HG03378 (cell line): ENCODE data around the gene KHSRP.
"Not testable (repeated sequence)": the region's sequence is repeated elsewhere in the genome, so short reads cannot be mapped to it uniquely, and the experiment has no call there.

Experiments
- ATAC-seq: cut with Tn5 transposase; IDR thresholded peaks from one replicate; pipeline ENCODE4 v1.9.1; 2021; ENCODE audit warnings: mild to moderate bottlenecking, moderate library complexity; ENCODE audit not compliant: unreplicated experiment

The KHSRP gene

DNA sequence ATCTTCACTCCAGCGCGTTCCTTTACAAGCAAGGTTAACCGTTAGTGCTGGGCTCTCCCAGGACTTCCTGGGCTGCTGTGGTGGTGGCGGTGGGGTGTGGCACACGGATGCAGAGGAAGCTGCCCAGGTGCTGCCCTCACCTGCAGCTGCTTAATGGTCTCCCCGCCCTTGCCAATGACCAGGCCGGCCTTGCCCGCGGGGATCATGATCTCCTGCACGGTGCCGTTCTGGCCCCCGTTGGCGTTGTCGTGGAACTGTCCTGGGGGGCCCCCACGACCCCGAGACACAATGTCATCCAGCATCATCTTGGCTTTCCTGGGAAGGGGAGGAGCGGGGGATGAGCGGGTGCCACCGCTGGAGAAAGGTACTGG lies 6.1 kb downstream of the KHSRP start:
- ATAC-seq = no peak

DNA sequence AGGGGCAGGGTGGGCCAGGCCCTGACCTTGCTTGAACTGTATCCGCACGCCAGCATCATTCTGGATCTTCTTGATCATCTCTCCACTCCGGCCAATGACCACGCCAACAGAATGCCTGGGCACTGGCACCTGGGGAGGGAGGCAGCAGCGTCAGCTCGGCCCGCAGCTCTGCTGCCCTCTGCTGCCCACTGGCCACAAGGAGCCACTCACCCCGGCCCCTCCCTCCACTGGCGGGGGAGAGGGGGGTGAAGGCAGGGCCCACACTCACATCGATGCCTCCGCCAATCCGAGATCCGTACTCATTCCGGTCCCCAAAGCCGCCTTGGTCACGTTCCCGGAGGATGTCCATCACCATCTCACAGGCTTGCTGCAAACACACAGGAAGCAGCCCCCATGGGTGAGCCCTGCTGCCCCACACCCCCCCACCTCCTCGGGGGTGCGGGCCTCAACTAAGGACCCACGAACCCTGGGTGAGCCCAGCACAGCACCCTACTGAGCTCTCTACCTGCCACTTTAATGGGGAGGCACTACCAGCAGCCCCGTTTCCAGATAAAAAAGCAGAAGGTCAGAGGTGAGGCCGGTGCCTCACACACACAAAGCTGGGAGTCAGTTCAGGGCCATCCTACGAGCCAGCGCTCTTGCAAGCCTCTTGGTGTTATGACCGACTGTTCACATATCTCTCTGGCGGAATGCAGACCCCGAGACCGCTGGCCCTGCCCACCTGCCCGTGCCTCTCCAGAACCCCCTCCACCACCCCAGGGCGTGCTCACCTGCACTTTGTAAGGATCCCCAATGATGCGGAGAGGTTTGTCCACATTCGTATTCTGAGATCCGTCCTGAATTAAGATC lies 6.7 kb downstream of the KHSRP start:
- ATAC-seq = no peak

DNA sequence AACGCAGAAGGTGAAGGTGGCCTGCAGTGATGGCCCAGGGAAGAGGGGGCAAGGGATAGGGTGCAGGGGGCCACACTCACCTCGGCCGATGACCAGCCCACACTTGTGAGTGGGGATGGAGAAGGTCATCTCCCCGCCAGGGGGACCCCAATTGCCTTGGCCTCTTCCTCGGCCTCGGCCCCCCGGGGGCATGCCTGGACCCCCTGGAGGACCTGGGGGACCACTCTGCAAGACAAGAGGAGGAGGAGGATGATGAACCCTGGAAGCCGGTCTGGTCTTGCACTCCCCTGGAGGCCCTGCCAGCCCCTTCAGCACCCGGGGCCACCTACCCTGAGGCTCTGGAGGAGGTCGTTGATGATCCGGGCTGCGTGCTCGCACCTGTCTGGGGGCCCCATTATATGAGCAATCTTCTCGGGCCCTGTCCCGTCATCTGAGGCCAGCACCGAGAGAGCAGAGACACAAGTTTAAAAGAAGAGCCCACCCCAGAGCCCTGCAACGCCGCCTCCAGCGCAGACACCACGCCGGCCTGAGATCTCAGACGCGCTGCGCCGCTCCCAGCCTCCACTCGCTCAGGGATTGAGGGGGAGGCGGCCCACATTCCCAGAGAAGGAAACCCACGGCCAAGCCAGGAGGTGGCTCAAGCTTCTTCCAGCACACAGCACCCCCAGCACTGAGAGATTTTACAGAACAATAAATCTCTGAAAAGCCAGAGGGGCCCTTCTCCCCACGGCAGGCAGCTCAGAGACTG lies 7.8 kb downstream of the KHSRP start:
- ATAC-seq = no peak

DNA sequence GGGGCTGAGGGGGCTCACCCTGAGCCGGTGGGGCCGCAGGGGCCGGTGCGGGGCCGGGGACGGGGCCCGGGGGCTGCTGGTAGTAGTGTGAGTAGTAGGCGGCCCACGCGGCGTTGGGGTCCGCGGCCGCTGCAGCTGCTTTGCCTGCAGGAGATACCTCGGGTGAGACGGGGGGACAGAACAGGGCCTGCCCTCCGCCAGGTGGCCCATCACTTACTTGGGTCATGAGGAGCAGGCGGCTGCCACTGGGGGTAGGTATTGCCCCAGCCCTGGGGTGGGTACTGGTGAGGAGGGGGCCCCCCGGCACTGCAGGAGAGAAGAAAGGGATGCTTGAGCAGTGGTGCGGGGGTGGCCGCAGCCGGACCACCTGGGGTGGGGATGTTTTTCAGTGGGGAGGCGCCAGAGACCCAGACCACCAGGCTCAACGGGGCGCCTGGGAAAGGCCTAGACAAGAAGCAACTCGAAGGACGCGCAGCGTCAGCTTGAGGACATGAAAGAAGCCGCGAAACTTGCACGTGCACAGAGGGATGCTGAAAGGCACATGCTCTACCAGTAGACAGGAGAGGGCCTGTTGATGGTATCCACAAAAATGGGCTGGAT lies 8.9 kb downstream of the KHSRP start:
- no peak for ATAC-seq

DNA sequence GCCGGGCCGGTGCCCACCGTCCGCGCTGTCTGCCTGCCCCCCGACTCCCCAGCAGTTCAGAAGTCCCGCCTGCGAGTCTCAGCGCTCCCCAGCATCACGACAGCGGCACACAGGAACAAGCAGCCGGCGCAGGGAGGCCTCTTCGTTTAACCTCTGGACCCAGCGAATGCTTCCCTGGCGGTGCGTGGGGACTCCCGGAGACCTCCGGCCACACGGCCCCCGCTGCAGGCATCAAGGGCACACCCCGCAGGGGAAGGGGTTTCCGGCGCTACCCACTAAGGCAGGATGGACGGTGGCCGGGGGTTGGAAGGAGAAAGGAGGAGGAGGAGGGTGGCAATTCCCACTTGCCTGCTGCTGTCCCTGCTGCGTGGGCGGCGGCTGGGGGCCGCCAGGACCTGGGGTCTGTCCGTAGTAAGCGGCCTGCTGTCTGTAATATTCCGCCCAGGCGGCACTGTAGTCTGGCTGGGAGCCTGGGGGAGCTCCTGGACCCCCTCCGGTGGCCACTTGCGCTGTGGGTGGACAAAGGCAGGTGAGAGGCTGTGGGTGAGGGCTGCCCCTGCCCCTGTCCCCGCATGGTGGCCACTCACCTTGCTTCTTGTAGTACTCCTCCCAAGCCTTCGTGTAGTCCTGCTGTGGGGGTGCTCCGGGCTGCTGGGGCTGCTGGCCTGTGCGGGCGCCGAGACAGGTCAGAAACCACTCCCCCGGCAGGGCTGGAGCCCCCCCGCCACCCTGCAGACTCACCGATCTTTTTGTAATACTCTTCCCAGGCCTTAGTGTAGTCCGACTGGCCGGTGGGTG lies 9.6 kb downstream of the KHSRP start:
- no peak for ATAC-seq

DNA sequence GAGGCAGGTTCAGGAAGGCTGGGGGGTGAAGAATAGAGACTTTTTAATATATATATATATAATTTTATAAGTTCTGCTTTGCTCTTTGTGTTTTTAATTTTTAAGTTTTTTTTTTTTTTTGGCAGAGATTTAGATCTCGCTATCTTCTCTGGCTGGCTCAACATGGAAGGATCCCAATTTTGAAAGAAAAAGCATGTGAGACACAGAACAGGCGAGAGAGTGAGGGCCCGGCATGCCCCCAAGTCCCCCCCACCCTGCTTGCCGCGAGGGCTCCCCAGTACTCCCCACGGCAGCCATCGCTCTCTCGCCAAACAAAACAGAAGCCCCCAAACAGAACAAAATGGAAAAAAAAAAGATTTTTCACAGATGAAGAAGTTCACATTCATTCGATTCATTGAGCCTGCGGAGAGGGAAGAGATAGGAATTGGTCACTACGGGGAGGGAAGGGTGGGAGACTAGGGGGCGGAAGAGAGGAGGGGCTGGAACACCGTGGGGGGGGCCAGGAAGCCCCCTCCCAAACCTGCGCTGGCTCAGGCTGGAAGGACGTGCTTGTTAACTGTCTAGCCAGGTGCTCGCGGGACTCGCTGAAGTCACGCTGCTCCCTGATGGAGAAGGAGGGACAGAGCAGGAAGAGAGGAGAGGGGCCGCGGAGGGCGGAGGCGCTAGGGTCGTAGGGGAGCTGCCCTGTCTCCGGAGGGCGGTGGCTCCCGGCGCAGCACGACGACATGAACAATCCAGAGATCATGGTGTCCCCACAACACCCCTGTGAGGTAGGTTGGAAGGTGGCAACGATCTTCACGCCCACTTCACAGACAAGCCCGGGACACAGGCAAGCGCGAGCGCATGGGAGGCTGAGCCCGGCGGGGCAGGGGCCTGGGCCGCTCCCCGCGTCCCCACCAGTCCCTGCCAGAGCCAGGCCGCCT lies 10.6 kb downstream of the KHSRP start:
- ATAC-seq = no peak

DNA sequence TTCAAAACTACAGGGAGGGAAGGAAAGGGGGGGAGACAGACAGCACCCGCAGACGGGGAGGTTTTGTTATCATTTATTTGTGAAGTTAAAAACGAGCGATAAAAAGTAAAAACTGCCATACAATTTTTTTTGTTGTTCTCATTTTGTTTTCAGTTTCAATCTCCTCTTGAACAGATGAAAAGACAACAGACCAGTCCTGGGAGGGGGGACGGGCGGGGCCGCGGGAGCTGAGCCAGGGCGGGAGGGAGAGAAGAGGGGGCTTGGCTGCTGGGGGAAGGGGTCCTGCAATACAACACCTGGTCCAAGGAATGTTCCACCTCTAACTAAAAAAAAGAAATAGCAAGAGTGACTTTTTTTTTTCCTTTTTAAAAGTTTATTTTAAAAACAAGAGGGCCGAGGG lies 11.3 kb downstream of the KHSRP start:
- ATAC-seq = no peak

DNA sequence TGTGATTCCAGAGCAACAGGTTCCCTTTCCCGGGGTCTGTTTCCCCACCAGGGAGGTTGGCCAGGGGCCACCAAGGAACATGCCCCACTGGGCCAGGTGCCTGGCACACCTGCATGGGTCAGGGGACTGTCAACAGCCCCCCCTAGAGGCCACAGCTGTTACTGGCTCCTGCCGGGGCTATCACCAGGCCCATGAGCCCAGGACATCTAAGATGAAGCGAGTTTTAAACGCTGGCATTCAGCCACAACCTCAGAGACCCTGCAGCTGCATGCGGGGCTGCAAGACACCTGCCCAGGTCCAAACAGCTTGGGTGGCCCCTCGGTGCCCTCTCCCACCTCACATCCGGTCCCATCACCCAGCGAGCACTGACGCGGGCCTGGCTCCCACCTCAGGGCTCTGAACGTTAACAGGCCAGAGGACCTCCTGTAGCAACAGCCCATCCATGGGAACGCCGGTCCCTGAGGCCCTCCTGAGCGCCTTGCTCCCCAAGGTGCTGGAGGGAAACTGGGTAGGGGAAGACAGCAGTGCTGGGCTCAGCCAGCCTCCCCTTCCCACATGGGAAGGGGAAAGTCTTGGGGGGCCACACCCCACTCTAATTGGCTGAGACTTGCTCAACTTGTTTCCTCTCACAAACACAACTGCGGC lies 12.0 kb downstream of the KHSRP start:
- ATAC-seq = no peak

DNA sequence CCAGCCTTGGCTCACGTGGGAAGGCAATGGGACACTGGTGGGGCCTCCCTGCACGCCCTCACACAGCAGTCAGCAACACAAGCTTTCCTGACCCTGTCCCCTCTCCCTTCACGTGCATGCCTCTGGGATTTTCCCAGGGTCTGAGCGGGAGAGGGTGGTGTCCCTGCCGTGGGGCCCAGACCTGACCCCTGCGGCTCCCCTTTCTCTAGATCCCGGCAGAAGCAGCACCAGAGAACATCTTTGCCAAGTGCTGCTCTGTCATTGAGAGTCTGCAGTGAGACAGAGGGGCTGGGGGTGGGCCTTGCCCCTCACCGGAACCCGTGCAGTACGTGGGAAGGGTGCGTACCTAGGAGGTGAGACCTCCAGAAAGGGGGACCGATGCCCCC lies 12.6 kb downstream of the KHSRP start:
- no peak for ATAC-seq

DNA sequence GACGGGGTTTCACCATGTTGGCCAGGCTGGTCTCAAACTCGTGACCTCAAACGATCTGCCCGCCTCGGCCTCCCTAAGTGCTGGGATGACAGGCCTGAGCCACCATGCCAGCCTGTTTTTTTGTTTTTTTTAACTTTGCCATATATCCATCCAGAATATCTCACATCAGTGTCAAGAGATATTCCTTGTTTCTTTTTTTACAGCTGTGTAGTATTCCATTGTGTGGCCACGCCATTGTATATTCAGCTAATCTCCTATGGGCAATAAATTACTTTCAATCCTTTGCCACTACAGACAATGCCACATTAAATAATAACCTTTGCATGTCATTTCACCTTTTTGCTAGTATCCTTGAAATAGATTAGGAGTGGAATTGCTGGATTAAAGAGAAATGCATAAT lies 15.3 kb downstream of the KHSRP start:
- ATAC-seq = no peak

DNA sequence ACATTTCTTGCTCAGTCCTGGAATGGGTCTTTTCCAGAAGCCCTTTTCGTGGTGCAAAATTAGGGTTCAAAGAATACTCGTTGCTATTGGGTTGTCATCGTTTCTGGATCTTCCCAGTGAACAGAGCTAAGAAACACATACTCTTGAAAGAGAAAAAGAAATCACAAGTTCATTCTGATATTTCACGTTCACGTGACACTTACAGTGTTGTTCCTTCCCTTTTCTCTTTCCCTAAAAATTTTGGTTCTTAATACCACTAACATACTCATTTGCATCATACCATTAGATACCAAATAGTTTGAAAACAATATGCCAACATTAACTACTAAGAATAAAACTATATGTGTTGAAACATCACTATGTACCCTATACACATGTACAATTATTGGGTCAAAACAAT lies 18.2 kb downstream of the KHSRP start:
- no peak for ATAC-seq

DNA sequence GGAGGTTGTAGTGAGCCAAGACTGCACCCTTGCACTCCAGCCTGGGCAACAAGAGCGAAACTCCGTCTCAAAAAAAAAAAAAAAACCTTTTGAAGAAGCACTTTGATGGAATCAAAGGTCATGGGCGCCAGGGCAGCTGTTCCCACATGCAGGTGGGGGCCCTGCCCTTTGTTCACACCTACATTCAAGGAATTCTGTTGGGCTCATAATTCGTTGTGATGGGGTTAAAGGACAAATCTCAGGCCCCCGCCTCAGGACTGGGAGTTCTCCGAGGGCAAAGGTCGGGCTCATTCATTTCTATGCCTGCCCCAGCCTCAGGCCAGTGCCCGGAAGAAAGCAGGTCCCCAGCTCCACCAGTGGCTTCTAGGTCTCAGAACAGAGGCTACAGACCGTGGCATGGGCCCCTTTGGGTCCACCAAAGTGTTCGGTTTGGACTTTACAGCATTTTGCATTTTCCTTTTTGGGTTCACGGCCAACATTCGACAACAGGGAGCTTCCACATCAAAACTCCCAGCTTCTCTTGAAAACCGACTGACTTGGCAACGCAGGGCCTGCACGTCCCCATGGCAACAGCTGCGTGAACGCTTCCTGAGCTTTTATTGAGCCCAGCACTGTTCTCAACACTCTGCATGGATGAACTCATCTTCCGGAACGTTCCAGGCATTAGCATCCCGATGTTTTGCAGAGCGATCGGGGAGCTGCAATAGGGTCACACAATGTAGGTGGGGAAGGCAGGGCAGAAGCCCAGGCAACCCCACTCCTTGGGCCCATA lies 21.6 kb downstream of the KHSRP start:
- no peak for ATAC-seq

DNA sequence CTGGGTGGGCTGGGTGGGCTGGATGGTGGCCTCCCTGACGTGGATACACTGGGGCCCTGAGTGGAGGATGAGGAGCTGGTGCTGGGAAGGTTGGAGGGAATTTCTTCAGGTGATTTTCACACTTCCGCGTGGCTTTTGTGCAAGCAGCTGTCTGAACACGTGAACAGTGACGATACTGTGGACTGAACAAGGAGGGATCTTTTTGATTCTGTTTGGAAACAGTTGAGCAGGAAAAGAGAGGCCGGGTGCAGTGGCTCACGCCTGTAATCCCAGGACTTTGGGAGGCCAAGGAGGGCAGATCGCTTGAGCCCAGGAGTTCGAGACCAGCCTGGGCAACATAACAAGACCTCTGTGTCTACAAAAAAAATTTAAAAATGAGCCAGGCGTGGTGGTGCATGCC lies 22.6 kb downstream of the KHSRP start:
- ATAC-seq = no peak

DNA sequence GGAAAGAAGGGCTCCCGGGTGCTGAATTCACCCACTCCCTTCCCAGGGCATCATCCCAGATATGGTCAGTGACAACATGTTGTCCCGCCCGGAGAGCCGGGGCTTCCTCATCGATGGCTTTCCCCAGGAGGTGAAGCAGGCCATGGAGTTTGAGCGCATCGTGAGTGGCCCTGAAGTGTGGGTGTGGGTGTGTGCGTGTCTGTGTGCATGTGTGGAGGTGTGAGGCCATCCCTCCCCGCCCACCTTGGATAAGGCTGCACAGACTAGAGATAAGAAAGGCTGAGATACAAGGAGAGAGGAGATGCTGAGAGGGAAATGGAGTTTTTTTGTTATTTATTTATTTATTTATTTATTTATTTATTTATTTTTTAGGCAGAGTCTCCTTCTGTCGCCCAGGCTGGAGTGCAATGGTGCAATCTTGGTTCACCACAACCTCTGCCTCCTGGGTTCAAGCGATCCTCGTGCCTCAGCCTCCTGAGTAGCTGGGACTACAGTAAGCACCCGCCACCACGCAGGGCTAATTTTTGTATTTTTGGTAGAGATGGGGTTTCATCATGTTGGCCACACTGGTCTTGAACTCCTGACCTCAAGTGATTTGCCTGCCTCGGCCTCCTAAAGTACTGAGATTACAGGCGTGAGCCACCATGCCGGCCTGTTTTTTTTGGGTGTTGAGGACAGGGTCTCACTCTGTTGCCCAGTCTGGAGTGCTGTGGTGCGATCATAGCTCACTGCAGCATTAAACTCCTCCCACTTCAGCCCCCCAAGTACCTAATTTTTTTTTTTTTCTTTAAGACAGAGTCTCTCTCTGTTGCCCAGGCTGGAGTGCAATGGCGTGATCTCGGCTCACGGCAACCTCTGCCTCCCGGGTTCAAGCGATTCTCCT lies 24.3 kb downstream of the KHSRP start:
- not testable (repeated sequence) for ATAC-seq

DNA sequence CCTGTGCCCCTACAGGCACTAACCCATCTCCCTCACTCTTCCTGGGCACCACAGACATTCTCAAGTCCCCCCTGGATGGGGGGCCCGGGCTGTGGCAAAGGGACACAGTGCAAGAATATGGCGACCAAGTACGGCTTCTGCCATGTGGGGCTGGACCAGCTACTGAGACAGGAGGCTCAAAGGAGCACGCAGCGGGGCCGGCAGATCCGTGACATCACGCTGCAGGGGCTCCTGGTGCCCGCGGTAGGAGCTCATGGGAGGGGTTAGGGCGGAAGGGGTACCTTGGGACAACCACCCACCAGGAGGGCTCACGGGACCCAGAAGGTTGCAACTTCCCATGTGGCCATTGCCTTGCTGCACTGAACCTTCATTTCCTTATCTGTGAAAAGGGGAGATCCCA lies 28.3 kb downstream of the KHSRP start:
- ATAC-seq = no peak

DNA sequence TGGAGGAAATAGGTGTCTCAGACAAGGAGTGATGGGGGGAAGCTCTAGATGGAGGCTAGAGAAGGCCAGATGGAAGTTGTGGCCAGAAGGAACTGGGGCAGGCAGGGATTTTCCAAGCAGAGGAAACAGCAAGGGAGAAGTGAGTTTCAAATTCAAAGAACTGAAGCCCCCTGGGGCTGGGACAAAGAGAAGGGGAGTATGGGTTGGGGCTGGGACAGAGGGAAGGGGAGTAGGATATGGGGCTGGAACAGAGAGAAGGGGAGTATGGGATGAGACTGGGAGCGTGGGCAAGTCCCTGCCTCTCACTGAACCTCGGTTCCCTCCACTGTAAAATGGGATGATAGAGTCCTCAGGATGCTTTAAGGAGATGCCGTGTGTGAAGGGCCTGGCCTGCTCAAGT lies 29.8 kb downstream of the KHSRP start:
- ATAC-seq = no peak

DNA sequence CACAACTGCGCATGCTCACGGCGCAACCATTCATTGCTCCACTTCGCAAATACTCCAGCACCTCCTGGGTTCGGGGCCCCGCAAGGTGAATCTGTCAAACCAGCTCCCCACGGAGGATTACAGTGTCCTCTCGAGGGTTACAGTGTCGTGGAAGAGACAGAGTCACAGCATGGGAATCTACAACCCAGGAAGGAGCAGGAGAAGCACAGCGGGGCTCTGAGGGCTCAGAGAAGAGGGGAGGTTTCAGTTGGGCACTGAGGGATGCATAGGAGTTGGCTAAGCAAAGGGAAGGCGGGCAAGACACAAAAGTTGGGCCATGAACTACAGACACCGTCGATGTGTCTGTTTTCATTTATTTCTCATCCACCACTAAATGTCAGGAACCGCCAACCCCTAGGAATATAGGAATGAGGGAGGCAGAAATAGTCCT lies 30.6 kb downstream of the KHSRP start:
- ATAC-seq = peak; percentile 27
